SK-N-SH (cell line): ENCODE data around the gene NCF2. TPM values are rescaled to one million over a fixed set of nuclear protein-coding genes. Genes with fewer than 3 reads are reported as not detected.
"Not testable (repeated sequence)": the region's sequence is repeated elsewhere in the genome, so short reads cannot be mapped to it uniquely, and the experiment has no call there.

ENCODE experiments used
- CTCF ChIA-PET: fragments of 300-600, 350-600 bp; formaldehyde crosslinking; extraction: SDS; loops from one replicate; lab custom pipeline; 2021; lab: Yijun Ruan, JAX
- POLR2A ChIA-PET: fragments of 350-600 bp; sonication (Branson Sonifier 250); formaldehyde crosslinking; extraction: SDS; loops from one replicate; lab custom pipeline; 2020; ENCODE audit warnings: antibody characterized with exemption, inconsistent platforms; lab: Yijun Ruan, JAX
- DNase-seq: peaks from one replicate; pipeline ENCODE4 v3.0.0; 2012
- H2AFZ ChIP-seq: fragments of 200-600 bp; sonication (generic); 2 replicates; pipeline ENCODE4 v1.8.1; 2016; ENCODE audit warnings: antibody characterized with exemption, mild to moderate bottlenecking, low read depth
- H3F3A ChIP-seq: fragments of 200-600 bp; sonication (generic); replicated peaks from 2 replicates; pipeline ENCODE3; 2016; ENCODE audit warnings: antibody characterized with exemption, mild to moderate bottlenecking; ENCODE audit not compliant: insufficient read depth
- H3K27ac ChIP-seq, 2 experiments: fragments of 200-500 bp in 1 of 2; fragments of 200-600 bp in 1 of 2; sonication (Bioruptor generic) in 1 of 2; sonication (generic), shearing (Covaris generic) in 1 of 2; 2 replicates each; pipeline versions ENCODE4 v1.5.1 to v1.6.1; 2014 to 2016; ENCODE audit warnings: low read depth in 2 of 2, inconsistent platforms in 1 of 2, low read length in 1 of 2, mild to moderate bottlenecking in 1 of 2, mixed read lengths in 1 of 2
- H3K27me3 ChIP-seq: fragments of 200-600 bp; sonication (generic), shearing (Covaris generic); 2 replicates; pipeline ENCODE4 v1.6.1; 2016; ENCODE audit warnings: mixed run types; ENCODE audit not compliant: insufficient read depth
- H3K36me3 ChIP-seq, 2 experiments: fragments of 200-500 bp in 1 of 2; fragments of 200-600 bp in 1 of 2; sonication (Bioruptor generic) in 1 of 2; sonication (generic) in 1 of 2; replicated peaks in 1 of 2; 2 replicates each; pipeline versions ENCODE3 to v1.5.1; 2014 to 2016; ENCODE audit warnings: low read length in 1 of 2, mild to moderate bottlenecking in 1 of 2; ENCODE audit not compliant: insufficient read depth in 2 of 2, control insufficient read depth in 1 of 2
- H3K4me1 ChIP-seq, 2 experiments: fragments of 200-500 bp in 1 of 2; fragments of 200-600 bp in 1 of 2; sonication (Bioruptor generic) in 1 of 2; sonication (generic), shearing (Covaris generic) in 1 of 2; 2 replicates each; pipeline versions ENCODE4 v1.5.1 to v1.6.1; 2014 to 2016; ENCODE audit warnings: low read depth in 1 of 2, low read length in 1 of 2, mixed run types in 1 of 2; ENCODE audit not compliant: insufficient read depth in 2 of 2, control insufficient read depth in 1 of 2
- H3K4me2 ChIP-seq: fragments of 200-600 bp; sonication (generic), shearing (Covaris generic); 2 replicates; pipeline ENCODE4 v1.6.1; 2017; ENCODE audit warnings: mixed run types
- H3K4me3 ChIP-seq, 2 experiments: fragments of 200-500 bp in 1 of 2; fragments of 200-600 bp in 1 of 2; sonication (Bioruptor generic) in 1 of 2; sonication (generic), shearing (Covaris generic) in 1 of 2; 2 replicates each; pipeline versions ENCODE4 v1.5.1 to v1.8.1; 2014 to 2016; ENCODE audit warnings: low read depth in 2 of 2, inconsistent platforms in 1 of 2, low read length in 1 of 2, mild to moderate bottlenecking in 1 of 2, mixed read lengths in 1 of 2, moderate library complexity in 1 of 2
- H3K79me2 ChIP-seq: fragments of 200-600 bp; sonication (generic); 2 replicates; pipeline ENCODE4 v1.8.1; 2017; ENCODE audit warnings: mild to moderate bottlenecking; ENCODE audit not compliant: insufficient read depth
- H3K9ac ChIP-seq: fragments of 200-600 bp; sonication (generic); 2 replicates; pipeline ENCODE4 v1.6.1; 2017; ENCODE audit warnings: mixed run types
- H3K9me2 ChIP-seq: fragments of 200-600 bp; sonication (generic); 2 replicates; pipeline ENCODE4 v1.6.1; 2017; ENCODE audit warnings: mixed run types
- H3K9me3 ChIP-seq: fragments of 200-600 bp; sonication (generic); 2 replicates; pipeline ENCODE4 v1.6.1; 2017; ENCODE audit warnings: mixed run types, mild to moderate bottlenecking, moderate library complexity
- H4K20me1 ChIP-seq: fragments of 200-600 bp; sonication (generic); 2 replicates; pipeline ENCODE4 v1.6.1; 2017; ENCODE audit warnings: mild to moderate bottlenecking, mixed run types; ENCODE audit not compliant: insufficient read depth
- ELF1 ChIP-seq: IDR thresholded peaks from 2 replicates; pipeline ENCODE4 v1.4.0; 2012
- EP300 ChIP-seq, 2 experiments: IDR thresholded peaks; 2 replicates each; pipeline versions ENCODE4 v1.4.0 to v1.6.1; 2012; ENCODE audit warnings: borderline replicate concordance in 1 of 2, low read depth in 1 of 2, low read length in 1 of 2
- FOXJ3 ChIP-seq: sonication (generic); formaldehyde crosslinking; IDR thresholded peaks from 2 replicates; pipeline ENCODE4 v1.5.1; 2020; ENCODE audit warnings: mild to moderate bottlenecking, missing genetic modification reagents
- FOXM1 ChIP-seq: IDR thresholded peaks from 2 replicates; pipeline ENCODE4 v1.4.0; 2012; ENCODE audit warnings: low read depth, mild to moderate bottlenecking
- MXI1 ChIP-seq: IDR thresholded peaks from 2 replicates; pipeline ENCODE4 v1.6.1; 2012; ENCODE audit warnings: mild to moderate bottlenecking, low read depth, low read length, improper control_type of control experiment
- NFIC ChIP-seq: IDR thresholded peaks from 2 replicates; pipeline ENCODE4 v1.4.0; 2012; ENCODE audit warnings: borderline replicate concordance
- NRF1 ChIP-seq: IDR thresholded peaks from 2 replicates; pipeline ENCODE4 v1.6.1; 2012; ENCODE audit warnings: low read depth, mild to moderate bottlenecking, low read length
- POLR2AphosphoS5 ChIP-seq: IDR thresholded peaks from 2 replicates; pipeline ENCODE4 v1.6.1; 2012; ENCODE audit warnings: low read depth, low read length
- RAD21 ChIP-seq: IDR thresholded peaks from 2 replicates; pipeline ENCODE4 v1.6.1; 2012; ENCODE audit warnings: mild to moderate bottlenecking, low read length
- RCOR1 ChIP-seq: fragments of 150-350 bp; IDR thresholded peaks from 2 replicates; pipeline ENCODE4 v1.6.1; 2017; ENCODE audit warnings: antibody characterized with exemption, low read length
- REST ChIP-seq: IDR thresholded peaks from 2 replicates; pipeline ENCODE4 v1.6.1; 2012; ENCODE audit warnings: mild to moderate bottlenecking, low read depth, low read length, moderate library complexity
- RFX5 ChIP-seq: IDR thresholded peaks from 2 replicates; pipeline ENCODE4 v1.6.1; 2012; ENCODE audit warnings: mild to moderate bottlenecking, improper control_type of control experiment, low read length
- SMC3 ChIP-seq: IDR thresholded peaks from 2 replicates; pipeline ENCODE4 v1.6.1; 2012; ENCODE audit warnings: low read depth, low read length, improper control_type of control experiment
- TCF12 ChIP-seq: IDR thresholded peaks from 2 replicates; pipeline ENCODE4 v1.4.0; 2012
- TEAD4 ChIP-seq: IDR thresholded peaks from 2 replicates; pipeline ENCODE4 v1.4.0; 2012; ENCODE audit warnings: mild to moderate bottlenecking, borderline replicate concordance; ENCODE audit not compliant: insufficient read depth
- USF1 ChIP-seq: IDR thresholded peaks from 2 replicates; pipeline ENCODE4 v1.4.0; 2012; ENCODE audit warnings: low read depth, borderline replicate concordance
- USF2 ChIP-seq: fragments of 150-350 bp; IDR thresholded peaks from 2 replicates; pipeline ENCODE4 v1.6.1; 2017; ENCODE audit warnings: antibody characterized with exemption, low read length, low read depth, borderline replicate concordance
- WGBS: methylation state at CpG from one replicate; pipeline ENCODE4 v1.1.6; 2017; ENCODE audit warnings: low lambda C conversion rate; 5-methylcytosine and 5-hydroxymethylcytosine counted together
- polyA plus RNA-seq, 3 experiments: library from polyadenylated mRNA; depleted of rRNA; stranded (reverse); fragments of >200 nt; gene quantifications; 2 replicates each; pipeline ENCODE4 v1.2.3, GENCODE V29; 2012
- TF ChIP-seq, protein P1 (sequence below): IDR thresholded peaks from 2 replicates; pipeline ENCODE4; 2012
- TF ChIP-seq, protein P2 (sequence below): IDR thresholded peaks from 2 replicates; pipeline ENCODE4 v1.4.0; 2012; ENCODE audit warnings: low read depth

Gene NCF2
- polyA plus RNA-seq, 1 of the 3 experiments (the other 2 are of a cell fraction), result 2.0 TPM

GRCh38 chr1:183619781-183620180 is 29.5 kb upstream of the NCF2 start:
- no peaks in the 10 kb centered on the region for H3K9me2 ChIP-seq
- H3K36me3 ChIP-seq, result peaks cover 4 to 9% of the 10 kb centered on the region in 2 experiments
- H3F3A ChIP-seq, result peaks cover 22% of the 10 kb centered on the region
- no peak for DNase-seq
- ChIA-PET CTCF (interaction anchor here (1.0 to 2.5 kb wide), 4 partner anchors 10 to 338 kb away, joined by 3 to 13 read pairs (median 4); no protein-coding TSS in a partner anchor), POLR2A (no interaction called here)
- H3K27ac ChIP-seq, result no peak overlapping the region
- H2AFZ ChIP-seq, result no peak overlapping the region
- no peak overlapping the region for H3K4me3 ChIP-seq
- no peaks in the 10 kb centered on the region; the same call in 1 of the 2 replicates for H3K79me2 ChIP-seq
- peaks cover 0 to 3% of the 10 kb centered on the region in 2 experiments; a peak in 1 of 4 replicates for H3K4me1 ChIP-seq
- TF ChIP-seq TCF12 (no peak), REST (no peak), EP300 (IDR thresholded peaks at IDR 0.05; ENCODE audit: borderline replicate concordance in 1 of 2, low read depth in 1 of 2, low read length in 1 of 2) (no peak), FOXM1 (no peak), FOXJ3 (no peak), RAD21 (no peak), SMC3 (no peak), USF1 (no peak), NFIC (no peak), RFX5 (no peak), ELF1 (no peak), NRF1 (no peak), RCOR1 (no peak), POLR2AphosphoS5 (no peak), MXI1 (no peak), TEAD4 (no peak), USF2 (no peak)
- TF ChIP-seq, protein P1, sequence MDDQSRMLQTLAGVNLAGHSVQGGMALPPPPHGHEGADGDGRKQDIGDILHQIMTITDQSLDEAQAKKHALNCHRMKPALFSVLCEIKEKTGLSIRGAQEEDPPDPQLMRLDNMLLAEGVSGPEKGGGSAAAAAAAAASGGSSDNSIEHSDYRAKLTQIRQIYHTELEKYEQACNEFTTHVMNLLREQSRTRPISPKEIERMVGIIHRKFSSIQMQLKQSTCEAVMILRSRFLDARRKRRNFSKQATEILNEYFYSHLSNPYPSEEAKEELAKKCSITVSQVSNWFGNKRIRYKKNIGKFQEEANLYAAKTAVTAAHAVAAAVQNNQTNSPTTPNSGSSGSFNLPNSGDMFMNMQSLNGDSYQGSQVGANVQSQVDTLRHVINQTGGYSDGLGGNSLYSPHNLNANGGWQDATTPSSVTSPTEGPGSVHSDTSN, result no peak
- TF ChIP-seq, protein P2, sequence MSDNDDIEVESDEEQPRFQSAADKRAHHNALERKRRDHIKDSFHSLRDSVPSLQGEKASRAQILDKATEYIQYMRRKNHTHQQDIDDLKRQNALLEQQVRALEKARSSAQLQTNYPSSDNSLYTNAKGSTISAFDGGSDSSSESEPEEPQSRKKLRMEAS, result no peak
- no peaks in the 10 kb centered on the region for H3K27me3 ChIP-seq
- no peaks in the 10 kb centered on the region for H4K20me1 ChIP-seq
- WGBS, result 95% methylated on average over 1 of the region's 1 CpG
- no peak overlapping the region for H3K4me2 ChIP-seq
- H3K9ac ChIP-seq, result no peak overlapping the region
- H3K9me3 ChIP-seq, result no peaks in the 10 kb centered on the region

DNA sequence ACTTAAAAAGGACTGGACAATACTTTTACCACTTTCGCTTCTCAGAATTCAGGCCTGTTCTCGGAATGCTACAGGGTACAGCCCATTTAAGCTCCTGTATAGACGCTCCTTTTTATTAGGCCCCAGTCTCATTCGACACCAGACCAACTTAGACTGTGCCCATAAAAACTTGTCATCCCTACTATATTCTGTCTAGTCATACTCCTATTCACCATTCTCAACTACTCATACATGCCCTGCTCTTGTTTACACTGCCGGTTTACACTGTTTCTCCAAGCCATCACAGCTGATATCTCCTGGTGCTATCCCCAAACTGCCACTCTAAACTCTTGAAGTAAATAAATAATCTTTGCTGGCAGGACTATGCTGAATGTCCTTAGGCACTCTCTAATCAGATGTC is 27.9 kb upstream of the NCF2 start:
- H3K27ac ChIP-seq, H3K9me3 ChIP-seq, H3K36me3 ChIP-seq, DNase-seq, H3K9me2 ChIP-seq, H2AFZ ChIP-seq, H3K27me3 ChIP-seq, H3K4me3 ChIP-seq, H3K9ac ChIP-seq, H3K4me2 ChIP-seq, CTCF ChIA-PET, H3K4me1 ChIP-seq, POLR2A ChIA-PET, H3K79me2 ChIP-seq, H4K20me1 ChIP-seq: not testable (repeated sequence)
- 89% methylated on average over 5 of the region's 5 CpGs for WGBS
- peaks cover 14% of the 10 kb centered on the region for H3F3A ChIP-seq

DNA sequence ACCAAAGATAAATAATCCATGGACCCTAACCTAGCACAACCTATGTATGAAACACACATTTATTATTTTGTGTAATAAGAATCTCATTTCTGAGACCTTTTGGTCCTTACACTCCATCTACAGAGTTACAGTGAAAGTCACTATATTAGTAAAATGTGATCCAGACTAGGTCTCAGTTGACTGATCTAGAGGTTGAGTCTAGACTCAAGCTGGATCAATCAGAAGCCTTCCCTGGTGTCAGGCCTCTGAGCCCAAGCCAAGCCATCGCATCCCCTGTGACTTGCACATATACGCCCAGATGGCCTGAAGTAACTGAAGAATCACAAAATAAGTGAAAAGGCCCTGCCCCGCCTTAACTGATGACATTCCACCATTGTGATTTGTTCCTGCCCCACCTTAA is 22.7 kb upstream of the NCF2 start:
- Histone ChIP-seq H3F3A (peaks cover 19% of the 10 kb centered on the region), H3K4me1 (peaks cover 14 to 17% of the 10 kb centered on the region in 2 experiments)
- H3K36me3 ChIP-seq, H4K20me1 ChIP-seq, H3K4me3 ChIP-seq, DNase-seq, H3K4me2 ChIP-seq, CTCF ChIA-PET, H3K27me3 ChIP-seq, H3K9ac ChIP-seq, H3K79me2 ChIP-seq, H2AFZ ChIP-seq, POLR2A ChIA-PET, H3K27ac ChIP-seq, H3K9me3 ChIP-seq, H3K9me2 ChIP-seq: not testable (repeated sequence)
- 85% methylated on average over 3 of the region's 3 CpGs for WGBS
